ENCODE measurements around the gene DOCK3. TPM values are rescaled to one million over a fixed set of nuclear protein-coding genes. Genes with fewer than 3 reads are reported as not detected.

DOCK3 gene
- total and polyA plus RNA-seq, 2 donors (not counting 3 experiments of a cell fraction or from before 2014, with no cell fraction given), result 0.08 to 0.13 TPM

GRCh38 chr3:50986726-50987125 is 312.0 kb downstream of the DOCK3 start:
- Histone ChIP-seq H3K9me3 (replicated peaks; ENCODE audit: control insufficient read depth, insufficient read depth, low read length) (no peaks in the 10 kb centered on the region), H3K79me2 (ENCODE audit: control insufficient read depth, insufficient read depth, low read length) (no peaks in the 10 kb centered on the region), H3K36me3 (ENCODE audit: control insufficient read depth in 2 of 2, extremely low read depth in 1 of 2, insufficient read depth in 2 of 2, low read length in 2 of 2) (no peaks in the 10 kb centered on the region), H3K27ac (ENCODE audit: insufficient read depth, low read depth, low read length) (no peak overlapping the region), H3K27me3 (ENCODE audit: control insufficient read depth in 2 of 2, insufficient read depth in 2 of 2, low read length in 2 of 2) (no peaks in the 10 kb centered on the region), H3K9ac (replicated peaks; ENCODE audit: extremely low read depth, insufficient read depth, low read length) (no peak overlapping the region), H3K9me1 (replicated peaks; ENCODE audit: control insufficient read depth, extremely low read depth, insufficient read depth, low read length) (no peaks in the 10 kb centered on the region), H2AFZ (ENCODE audit: low read depth, low read length) (no peak overlapping the region), H3K4me3 (replicated peaks in 1 of 3; ENCODE audit: insufficient read depth in 1 of 3, low read depth in 1 of 3, low read length in 3 of 3) (no peak overlapping the region), H4K20me1 (replicated peaks; ENCODE audit: control insufficient read depth, extremely low read depth, insufficient read depth, low read length) (no peaks in the 10 kb centered on the region), H3K4me2 (ENCODE audit: insufficient read depth, low read length) (no peak overlapping the region), H3K4me1 (ENCODE audit: control insufficient read depth, extremely low read depth, insufficient read depth, low read length) (no peaks in the 10 kb centered on the region)
- no peak for DNase-seq (ENCODE audit: low read depth, low spot score)
- intact Hi-C loops (cut with micrococcal nuclease), result no loop called here
- POLR2A ChIA-PET, result no interaction called here
- TF ChIP-seq POLR2A (IDR thresholded peaks at IDR 0.05; ENCODE audit: low read depth, low read length) (no peak), JUN (IDR thresholded peaks at IDR 0.05; ENCODE audit: borderline replicate concordance, insufficient read depth, insufficient read length, low read depth) (no peak), MYC (IDR thresholded peaks at IDR 0.05; ENCODE audit: low read depth, low read length) (no peak), FOS (IDR thresholded peaks at IDR 0.05; ENCODE audit: borderline replicate concordance, insufficient read depth, low read length) (no peak), EZH2 (IDR thresholded peaks at IDR 0.05; ENCODE audit: borderline replicate concordance, low read depth, low read length, severe bottlenecking) (no peak), POLR2AphosphoS5 (IDR thresholded peaks at IDR 0.05; ENCODE audit: insufficient read depth, low read depth, low read length) (no peak), GATA2 (IDR thresholded peaks at IDR 0.05; ENCODE audit: insufficient read depth, insufficient read length, low read depth, low read length) (no peak)
- TF ChIP-seq, protein P1, sequence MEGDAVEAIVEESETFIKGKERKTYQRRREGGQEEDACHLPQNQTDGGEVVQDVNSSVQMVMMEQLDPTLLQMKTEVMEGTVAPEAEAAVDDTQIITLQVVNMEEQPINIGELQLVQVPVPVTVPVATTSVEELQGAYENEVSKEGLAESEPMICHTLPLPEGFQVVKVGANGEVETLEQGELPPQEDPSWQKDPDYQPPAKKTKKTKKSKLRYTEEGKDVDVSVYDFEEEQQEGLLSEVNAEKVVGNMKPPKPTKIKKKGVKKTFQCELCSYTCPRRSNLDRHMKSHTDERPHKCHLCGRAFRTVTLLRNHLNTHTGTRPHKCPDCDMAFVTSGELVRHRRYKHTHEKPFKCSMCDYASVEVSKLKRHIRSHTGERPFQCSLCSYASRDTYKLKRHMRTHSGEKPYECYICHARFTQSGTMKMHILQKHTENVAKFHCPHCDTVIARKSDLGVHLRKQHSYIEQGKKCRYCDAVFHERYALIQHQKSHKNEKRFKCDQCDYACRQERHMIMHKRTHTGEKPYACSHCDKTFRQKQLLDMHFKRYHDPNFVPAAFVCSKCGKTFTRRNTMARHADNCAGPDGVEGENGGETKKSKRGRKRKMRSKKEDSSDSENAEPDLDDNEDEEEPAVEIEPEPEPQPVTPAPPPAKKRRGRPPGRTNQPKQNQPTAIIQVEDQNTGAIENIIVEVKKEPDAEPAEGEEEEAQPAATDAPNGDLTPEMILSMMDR (IDR thresholded peaks at IDR 0.05; ENCODE audit: extremely low read depth in 1 of 2, insufficient read depth in 1 of 2, low read depth in 1 of 2, low read length in 2 of 2), result no peak
- TF ChIP-seq, protein P2, sequence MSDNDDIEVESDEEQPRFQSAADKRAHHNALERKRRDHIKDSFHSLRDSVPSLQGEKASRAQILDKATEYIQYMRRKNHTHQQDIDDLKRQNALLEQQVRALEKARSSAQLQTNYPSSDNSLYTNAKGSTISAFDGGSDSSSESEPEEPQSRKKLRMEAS (IDR thresholded peaks at IDR 0.05; ENCODE audit: insufficient read depth, insufficient read length), result no peak
- CTCF ChIA-PET, result no interaction called here
- no peak for FAIRE-seq
- dilution Hi-C loops (cut with MboI; ENCODE audit: extremely low pct_ligation_motif_present, low sequenced_read_pairs), result no loop called here
- no TSS peak for BruUV-seq (replicated peaks)

Data from endothelial cell of umbilical vein (primary cell).